ENCODE data around the gene CATSPERD. TPM values are rescaled to one million over a fixed set of nuclear protein-coding genes. Genes with fewer than 3 reads are reported as not detected.

The CATSPERD gene
- total and polyA plus RNA-seq, 9 of the 15 experiments (the other 6 are each of a cell fraction or from before 2014, with no cell fraction given) = not detected

DNA sequence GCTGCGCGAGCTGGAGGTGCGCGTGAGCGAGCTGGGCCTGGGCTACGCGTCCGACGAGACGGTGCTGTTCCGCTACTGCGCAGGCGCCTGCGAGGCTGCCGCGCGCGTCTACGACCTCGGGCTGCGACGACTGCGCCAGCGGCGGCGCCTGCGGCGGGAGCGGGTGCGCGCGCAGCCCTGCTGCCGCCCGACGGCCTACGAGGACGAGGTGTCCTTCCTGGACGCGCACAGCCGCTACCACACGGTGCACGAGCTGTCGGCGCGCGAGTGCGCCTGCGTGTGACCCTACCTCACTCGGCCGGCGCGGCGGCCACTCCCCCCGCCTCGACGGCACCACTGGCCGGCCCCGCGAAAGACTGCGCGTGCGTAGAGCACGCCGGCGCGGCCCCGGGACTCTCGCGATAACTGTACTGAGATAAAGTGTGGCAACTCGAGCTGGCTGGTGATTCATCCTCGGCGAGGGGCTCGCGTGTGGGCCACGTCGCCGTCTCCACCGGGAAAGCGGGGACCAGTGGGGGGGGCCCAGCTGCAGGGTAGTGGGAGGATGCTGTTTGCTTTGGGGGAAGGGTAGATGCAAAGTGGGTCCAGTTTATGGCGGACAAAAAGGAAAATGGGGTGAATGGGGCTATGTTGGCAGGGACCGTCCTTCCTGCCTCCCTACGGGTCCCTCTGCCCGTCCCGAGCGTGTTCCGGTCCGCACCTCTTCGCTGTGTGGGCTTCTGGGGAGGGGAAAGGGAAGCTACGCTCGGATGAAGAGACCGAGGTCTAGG is 107.6 kb downstream of the CATSPERD start (continued):
- TF ChIP-seq ZNF696 (CRISPR knock-in tag; conservative IDR thresholded peaks at IDR 0.05) = no peak
- 0 out of 2 replicates have a peak, but pooled peaks have one; percentile 27 for TF ChIP-seq STAG1 (CRISPR knock-in tag; IDR thresholded peaks at IDR 0.05; ENCODE audit: borderline replicate concordance)
- peak; percentile 21; the same call in 1 of the 2 replicates for TF ChIP-seq TEAD4 (IDR thresholded peaks at IDR 0.05; ENCODE audit: low read length)
- no peak for TF ChIP-seq TEAD4 (CRISPR knock-in tag; IDR thresholded peaks at IDR 0.05; ENCODE audit: borderline replicate concordance)
- no peak for TF ChIP-seq ZNF354B (CRISPR knock-in tag; IDR thresholded peaks at IDR 0.05)
- TF ChIP-seq, protein P1, sequence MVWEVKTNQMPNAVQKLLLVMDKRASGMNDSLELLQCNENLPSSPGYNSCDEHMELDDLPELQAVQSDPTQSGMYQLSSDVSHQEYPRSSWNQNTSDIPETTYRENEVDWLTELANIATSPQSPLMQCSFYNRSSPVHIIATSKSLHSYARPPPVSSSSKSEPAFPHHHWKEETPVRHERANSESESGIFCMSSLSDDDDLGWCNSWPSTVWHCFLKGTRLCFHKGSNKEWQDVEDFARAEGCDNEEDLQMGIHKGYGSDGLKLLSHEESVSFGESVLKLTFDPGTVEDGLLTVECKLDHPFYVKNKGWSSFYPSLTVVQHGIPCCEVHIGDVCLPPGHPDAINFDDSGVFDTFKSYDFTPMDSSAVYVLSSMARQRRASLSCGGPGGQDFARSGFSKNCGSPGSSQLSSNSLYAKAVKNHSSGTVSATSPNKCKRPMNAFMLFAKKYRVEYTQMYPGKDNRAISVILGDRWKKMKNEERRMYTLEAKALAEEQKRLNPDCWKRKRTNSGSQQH (CRISPR knock-in tag; IDR thresholded peaks at IDR 0.05) = peak; percentile 94
- peak; percentile 78 for TF ChIP-seq EGR1 (conservative IDR thresholded peaks at IDR 0.05)
- TF ChIP-seq, protein P2, sequence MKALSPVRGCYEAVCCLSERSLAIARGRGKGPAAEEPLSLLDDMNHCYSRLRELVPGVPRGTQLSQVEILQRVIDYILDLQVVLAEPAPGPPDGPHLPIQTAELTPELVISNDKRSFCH (CRISPR knock-in tag; IDR thresholded peaks at IDR 0.05) = no peak
- TF ChIP-seq, protein P2 (tag; IDR thresholded peaks at IDR 0.05) = peak; percentile 70; the same call in 1 of the 2 replicates
- peak; percentile 21; the same call in 1 of the 2 replicates for TF ChIP-seq ZEB2 (IDR thresholded peaks at IDR 0.05)
- no peak for TF ChIP-seq CBFB (CRISPR knock-in tag; IDR thresholded peaks at IDR 0.05)
- TF ChIP-seq POLR2B (IDR thresholded peaks at IDR 0.05; ENCODE audit: low read depth, partially characterized antibody) = peak; percentile 99
- 0 out of 2 replicates have a peak, but pooled peaks have one; percentile 15 for TF ChIP-seq FOXM1 (IDR thresholded peaks at IDR 0.05; ENCODE audit: low read depth)
- no peak for TF ChIP-seq FOXM1 (CRISPR knock-in tag; IDR thresholded peaks at IDR 0.05; ENCODE audit: low read depth)
- TF ChIP-seq EZH2 (IDR thresholded peaks at IDR 0.05; ENCODE audit: borderline replicate concordance, low read depth, low read length) = no peak
- 0 out of 2 replicates have a peak, but pooled peaks have one; percentile 45 for TF ChIP-seq DIDO1 (tag; IDR thresholded peaks at IDR 0.05; ENCODE audit: low read depth)
- TF ChIP-seq ZNF57 (CRISPR knock-in tag; IDR thresholded peaks at IDR 0.05) = no peak
- peak; percentile 82; the same call in 1 of the 2 replicates for TF ChIP-seq SMAD4 (CRISPR knock-in tag; conservative IDR thresholded peaks at IDR 0.05)
- peak; percentile 88 for TF ChIP-seq EP400 (IDR thresholded peaks at IDR 0.05)
- TF ChIP-seq ZNF778 (CRISPR knock-in tag; IDR thresholded peaks at IDR 0.05) = no peak
- TF ChIP-seq ILK (tag; IDR thresholded peaks at IDR 0.05; ENCODE audit: borderline replicate concordance, low read depth) = no peak
- TF ChIP-seq SMARCC2 (IDR thresholded peaks at IDR 0.05; ENCODE audit: low read depth) = 0 out of 2 replicates have a peak, but pooled peaks have one; percentile 66
- TF ChIP-seq TRIM28 (IDR thresholded peaks at IDR 0.05) = peak; percentile 34; the same call in 1 of the 2 replicates
- TF ChIP-seq GTF2E2 (tag; IDR thresholded peaks at IDR 0.05) = peak; percentile 87; the same call in 1 of the 2 replicates
- TF ChIP-seq ZNF24 (IDR thresholded peaks at IDR 0.05) = peak; percentile 71; the same call in 1 of the 2 replicates
- TF ChIP-seq, protein P3, sequence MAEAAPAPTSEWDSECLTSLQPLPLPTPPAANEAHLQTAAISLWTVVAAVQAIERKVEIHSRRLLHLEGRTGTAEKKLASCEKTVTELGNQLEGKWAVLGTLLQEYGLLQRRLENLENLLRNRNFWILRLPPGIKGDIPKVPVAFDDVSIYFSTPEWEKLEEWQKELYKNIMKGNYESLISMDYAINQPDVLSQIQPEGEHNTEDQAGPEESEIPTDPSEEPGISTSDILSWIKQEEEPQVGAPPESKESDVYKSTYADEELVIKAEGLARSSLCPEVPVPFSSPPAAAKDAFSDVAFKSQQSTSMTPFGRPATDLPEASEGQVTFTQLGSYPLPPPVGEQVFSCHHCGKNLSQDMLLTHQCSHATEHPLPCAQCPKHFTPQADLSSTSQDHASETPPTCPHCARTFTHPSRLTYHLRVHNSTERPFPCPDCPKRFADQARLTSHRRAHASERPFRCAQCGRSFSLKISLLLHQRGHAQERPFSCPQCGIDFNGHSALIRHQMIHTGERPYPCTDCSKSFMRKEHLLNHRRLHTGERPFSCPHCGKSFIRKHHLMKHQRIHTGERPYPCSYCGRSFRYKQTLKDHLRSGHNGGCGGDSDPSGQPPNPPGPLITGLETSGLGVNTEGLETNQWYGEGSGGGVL (CRISPR knock-in tag; IDR thresholded peaks at IDR 0.05) = no peak
- TF ChIP-seq ZNF561 (CRISPR knock-in tag; conservative IDR thresholded peaks at IDR 0.05) = 0 out of 2 replicates have a peak, but pooled peaks have one; percentile 9

Measured in K562 (cell line).